Left lobe of liver (tissue), 1 donor: ENCODE measurements around the gene ALAS2. TPM values are rescaled to one million over a fixed set of nuclear protein-coding genes. Genes with fewer than 3 reads are reported as not detected.

Source experiments
- total RNA-seq: library from RNA; stranded (reverse); gene quantifications from one replicate; pipeline ENCODE4 v1.2.1, GENCODE V29; 2021
- donor health status: DM: no; HTN: yes; CAD: no.

Gene ALAS2
- total RNA-seq, 1 donor from 2014 or later = 1.9 TPM

Other genes starting within 250 kb of the ALAS2 start
- not detected for gene ITIH6, start 232.7 kb downstream of the ALAS2 start, total RNA-seq
- 27.2 TPM for gene MAGED2, start 223.2 kb downstream of the ALAS2 start, total RNA-seq
- 0.70 TPM for gene TRO, start 110.2 kb downstream of the ALAS2 start, total RNA-seq
- 24.0 TPM for gene PFKFB1, start 36.8 kb downstream of the ALAS2 start, total RNA-seq
- gene APEX2, start 30.6 kb downstream of the ALAS2 start, total RNA-seq = 6.7 TPM
- gene PAGE2B, start 44.1 kb upstream of the ALAS2 start, total RNA-seq = not detected
- not detected for gene PAGE2, start 58.0 kb upstream of the ALAS2 start, total RNA-seq
- gene PAGE5, start 189.4 kb upstream of the ALAS2 start, total RNA-seq = 0.73 TPM
- gene PAGE3, start 233.9 kb upstream of the ALAS2 start, total RNA-seq = not detected